ENCODE data around the gene HBG1.

HBG1 gene

GRCh38 chr11:5277807-5278382, 28.2 kb upstream of the HBG1 start:
- peak; percentile 83 for DNase-seq (ENCODE audit: low spot score)

GRCh38 chr11:5276697-5277096, 27.0 kb upstream of the HBG1 start:
- DNase-seq (ENCODE audit: low spot score): peak; percentile 81

- DNase-seq (ENCODE audit: low spot score): peak; percentile 95
Observed at GRCh38 chr11:5275369-5276110, 25.9 kb upstream of the HBG1 start.

- peak; percentile 74 for DNase-seq (ENCODE audit: low spot score)
Observed at GRCh38 chr11:5274395-5274794, 24.7 kb upstream of the HBG1 start.

GRCh38 chr11:5272395-5273017, 22.8 kb upstream of the HBG1 start:
- DNase-seq (ENCODE audit: low spot score): peak; percentile 49

GRCh38 chr11:5269715-5270147, 20.1 kb upstream of the HBG1 start, which contains the start of gene HBE1:
Gene HBE1 (minus strand): TSS chr11:5269945. CDS start chr11:5269890, 55 bp downstream.
- no peak for DNase-seq (ENCODE audit: low spot score)

GRCh38 chr11:5267033-5267563, 17.4 kb upstream of the HBG1 start:
- no peak for DNase-seq (ENCODE audit: low spot score)

- DNase-seq (ENCODE audit: low spot score): no peak
Observed at GRCh38 chr11:5266609-5267008, 17.0 kb upstream of the HBG1 start.

GRCh38 chr11:5265832-5266231, 16.2 kb upstream of the HBG1 start:
- no peak for DNase-seq (ENCODE audit: low spot score)

GRCh38 chr11:5258543-5259262, 9.0 kb upstream of the HBG1 start:
- no peak for DNase-seq (ENCODE audit: low spot score)

- DNase-seq (ENCODE audit: low spot score): peak; percentile 18
Observed at GRCh38 chr11:5257296-5257695, 7.6 kb upstream of the HBG1 start.

- peak; percentile 70 for DNase-seq (ENCODE audit: low spot score)
Observed at GRCh38 chr11:5254646-5255413, 5.2 kb upstream of the HBG1 start, which contains the start of gene HBG2. Gene HBG2 (minus strand): TSS chr11:5254781. CDS start chr11:5254728, 53 bp downstream.

- DNase-seq (ENCODE audit: low spot score): peak; percentile 79
Observed at GRCh38 chr11:5254023-5254422, 4.4 kb upstream of the HBG1 start.

GRCh38 chr11:5253440-5253839, 3.8 kb upstream of the HBG1 start:
- DNase-seq (ENCODE audit: low spot score): peak; percentile 61

- DNase-seq (ENCODE audit: low spot score): no peak
Observed at GRCh38 chr11:5252919-5253265, 3.2 kb upstream of the HBG1 start.

GRCh38 chr11:5252192-5252918, 2.7 kb upstream of the HBG1 start:
- peak; percentile 84 for DNase-seq (ENCODE audit: low spot score)

GRCh38 chr11:5251746-5252145, 2.1 kb upstream of the HBG1 start:
- peak; percentile 76 for DNase-seq (ENCODE audit: low spot score)

GRCh38 chr11:5250543-5251204, 1.0 kb upstream of the HBG1 start:
- DNase-seq (ENCODE audit: low spot score): peak; percentile 75

GRCh38 chr11:5248498-5248897, 1.2 kb downstream of the HBG1 start:
- DNase-seq (ENCODE audit: low spot score): peak; percentile 64

All from hematopoietic multipotent progenitor cell treated with erythropoietin and hydrocortisone succinate and interleukin-3 and kit ligand, for 17 days (in vitro differentiated cells).